Measurements from ENCODE around the gene GFPT2.
A peak's percentile ranks its signal among the peaks of the same experiment; 100 is the strongest.

The GFPT2 gene

GRCh38 chr5:180333661-180334060, 19.5 kb downstream of the GFPT2 start:
- DNase-seq (ENCODE audit: low spot score), result no peak

- DNase-seq (ENCODE audit: low spot score), result no peak
Measured at GRCh38 chr5:180332861-180333260, 20.3 kb downstream of the GFPT2 start.

- DNase-seq (ENCODE audit: low spot score), result no peak
Measured at GRCh38 chr5:180332051-180332517, 21.1 kb downstream of the GFPT2 start.

- no peak for DNase-seq (ENCODE audit: low spot score)
Measured at GRCh38 chr5:180331647-180331950, 21.5 kb downstream of the GFPT2 start.

- no peak for DNase-seq (ENCODE audit: low spot score)
Measured at GRCh38 chr5:180330810-180331646, 22.1 kb downstream of the GFPT2 start.

GRCh38 chr5:180330270-180330648, 22.9 kb downstream of the GFPT2 start:
- no peak for DNase-seq (ENCODE audit: low spot score)

- no peak for DNase-seq (ENCODE audit: low spot score)
Measured at GRCh38 chr5:180329606-180330269, 23.4 kb downstream of the GFPT2 start.

GRCh38 chr5:180329138-180329435, 24.0 kb downstream of the GFPT2 start:
- DNase-seq (ENCODE audit: low spot score), result no peak

GRCh38 chr5:180328296-180329137, 24.6 kb downstream of the GFPT2 start:
- DNase-seq (ENCODE audit: low spot score), result peak; percentile 84

GRCh38 chr5:180326989-180327565, 26.1 kb downstream of the GFPT2 start:
- no peak for DNase-seq (ENCODE audit: low spot score)

GRCh38 chr5:180324601-180324950, 28.6 kb downstream of the GFPT2 start:
- DNase-seq (ENCODE audit: low spot score), result no peak

- peak; percentile 47 for DNase-seq (ENCODE audit: low spot score)
Measured at GRCh38 chr5:180323941-180324600, 29.1 kb downstream of the GFPT2 start.

GRCh38 chr5:180323160-180323559, 30.0 kb downstream of the GFPT2 start:
- DNase-seq (ENCODE audit: low spot score), result no peak

- no peak for DNase-seq (ENCODE audit: low spot score)
Measured at GRCh38 chr5:180318456-180319089, 34.6 kb downstream of the GFPT2 start.

GRCh38 chr5:180316586-180316985, 36.5 kb downstream of the GFPT2 start:
- DNase-seq (ENCODE audit: low spot score), result no peak

- DNase-seq (ENCODE audit: low spot score), result peak; percentile 42
Measured at GRCh38 chr5:180315762-180316212, 37.3 kb downstream of the GFPT2 start.

GRCh38 chr5:180313677-180314505, 39.2 kb downstream of the GFPT2 start:
- peak; percentile 83 for DNase-seq (ENCODE audit: low spot score)

GRCh38 chr5:180311216-180311615, 41.9 kb downstream of the GFPT2 start:
- no peak for DNase-seq (ENCODE audit: low spot score)

GRCh38 chr5:180306796-180307195, 46.3 kb downstream of the GFPT2 start:
- DNase-seq (ENCODE audit: low spot score), result no peak

- no peak for DNase-seq (ENCODE audit: low spot score)
Measured at GRCh38 chr5:180305481-180305880, 47.7 kb downstream of the GFPT2 start.

Measured in cerebellar cortex (tissue), 1 donor.